HG03108 (cell line): Measurements from ENCODE around the gene PCDHGA8.
"Not testable (repeated sequence)": the region's sequence is repeated elsewhere in the genome, so short reads cannot be mapped to it uniquely, and the experiment has no call there.

Source experiments
- ATAC-seq: cut with Tn5 transposase; IDR thresholded peaks from one replicate; pipeline ENCODE4 v1.9.1; 2021; ENCODE audit warnings: moderate library complexity; ENCODE audit not compliant: unreplicated experiment

The PCDHGA8 gene

DNA sequence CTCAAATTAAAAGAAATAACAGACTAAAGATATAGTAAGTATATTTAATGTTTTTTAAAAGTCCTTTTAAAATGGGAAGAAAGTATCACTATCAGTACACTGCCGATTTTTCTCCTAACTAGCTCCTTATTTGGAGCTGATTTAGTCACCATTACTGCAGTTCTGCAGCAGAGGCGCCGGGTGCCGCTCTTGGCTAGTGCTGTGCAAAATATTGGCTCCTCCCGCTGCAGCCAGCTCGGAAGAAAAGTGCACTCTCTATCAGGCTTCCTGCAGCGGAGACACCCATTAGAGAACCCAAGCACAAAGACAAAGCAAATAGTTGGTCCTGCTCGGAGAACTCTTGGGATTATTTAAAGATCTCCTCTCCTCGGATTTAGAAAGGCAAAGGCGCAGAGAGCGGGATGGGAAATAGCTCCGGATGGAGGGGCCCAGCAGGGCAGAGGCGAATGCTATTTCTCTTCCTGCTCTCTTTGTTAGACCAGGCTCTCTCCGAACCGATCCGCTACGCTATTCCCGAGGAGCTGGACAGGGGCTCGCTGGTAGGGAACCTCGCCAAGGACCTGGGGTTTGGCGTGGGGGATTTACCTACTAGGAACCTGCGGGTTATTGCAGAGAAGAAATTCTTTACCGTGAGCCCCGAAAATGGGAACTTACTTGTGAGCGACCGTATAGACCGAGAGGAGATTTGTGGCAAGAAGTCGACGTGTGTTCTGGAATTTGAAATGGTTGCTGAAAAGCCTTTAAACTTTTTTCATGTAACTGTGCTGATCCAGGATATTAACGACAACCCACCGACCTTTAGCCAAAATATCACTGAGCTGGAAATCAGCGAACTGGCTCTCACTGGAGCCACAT lies 22.2 kb upstream of the PCDHGA8 start, which contains the start of gene PCDHGB3:
PCDHGB3 (plus strand) TSS at position 249 of the 855 bp plus-strand sequence; CDS start at position 402, 153 bp downstream.
- ATAC-seq = peak; percentile 82

DNA sequence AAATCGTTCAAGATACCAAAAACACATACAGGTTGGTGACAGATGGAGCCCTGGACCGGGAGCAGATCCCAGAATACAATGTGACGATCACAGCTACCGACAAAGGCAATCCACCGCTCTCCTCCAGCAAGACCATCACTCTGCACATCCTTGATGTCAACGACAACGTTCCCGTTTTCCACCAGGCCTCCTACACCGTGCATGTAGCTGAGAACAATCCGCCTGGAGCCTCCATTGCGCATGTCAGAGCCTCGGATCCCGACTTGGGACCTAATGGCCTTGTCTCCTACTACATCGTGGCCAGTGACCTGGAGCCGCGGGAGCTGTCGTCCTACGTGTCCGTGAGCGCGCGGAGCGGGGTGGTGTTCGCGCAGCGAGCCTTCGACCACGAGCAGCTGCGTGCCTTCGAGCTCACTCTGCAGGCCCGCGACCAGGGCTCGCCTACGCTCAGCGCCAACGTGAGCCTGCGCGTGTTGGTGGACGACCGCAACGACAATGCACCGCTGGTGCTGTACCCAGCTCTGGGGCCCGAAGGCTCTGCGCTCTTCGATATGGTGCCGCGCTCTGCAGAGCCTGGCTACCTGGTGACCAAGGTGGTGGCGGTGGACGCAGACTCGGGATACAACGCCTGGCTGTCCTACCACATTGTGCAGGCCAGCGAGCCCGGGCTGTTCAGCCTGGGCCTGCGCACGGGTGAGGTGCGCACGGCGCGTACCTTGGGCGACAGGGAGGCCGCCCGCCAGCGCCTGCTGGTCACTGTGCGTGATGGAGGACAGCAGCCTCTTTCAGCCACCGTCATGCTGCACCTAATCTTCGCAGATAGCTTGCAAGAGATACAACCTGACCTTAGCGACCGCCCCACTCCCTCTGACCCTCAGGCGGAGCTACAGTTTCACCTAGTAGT lies 20.6 kb upstream of the PCDHGA8 start:
- ATAC-seq = no peak

DNA sequence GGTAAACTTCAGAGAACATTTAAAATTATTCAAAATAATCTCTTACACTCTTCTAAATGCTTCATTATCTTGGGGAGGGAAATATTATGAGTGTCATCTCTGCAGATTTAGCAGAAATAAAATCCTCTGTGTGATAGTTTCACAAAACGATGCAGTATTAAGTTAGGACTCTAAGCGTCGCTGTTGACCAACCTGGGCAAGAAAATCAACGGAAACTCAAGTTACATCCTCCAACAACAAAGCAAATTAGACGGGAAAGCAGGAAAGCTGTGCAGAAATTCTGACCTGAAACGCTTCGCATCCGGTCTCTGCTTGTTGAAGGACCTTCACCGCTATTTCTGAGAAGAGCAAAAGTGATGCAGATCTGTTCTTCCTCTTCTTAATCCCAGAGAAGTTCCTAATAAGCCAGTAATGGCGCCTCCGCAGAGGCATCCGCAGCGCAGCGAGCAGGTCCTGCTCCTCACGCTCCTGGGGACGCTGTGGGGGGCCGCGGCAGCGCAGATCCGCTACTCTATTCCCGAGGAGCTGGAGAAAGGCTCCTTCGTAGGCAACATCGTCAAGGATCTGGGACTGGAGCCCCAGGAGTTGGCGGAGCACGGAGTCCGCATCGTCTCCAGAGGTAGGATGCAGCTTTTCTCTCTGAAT lies 18.6 kb upstream of the PCDHGA8 start, which contains the start of gene PCDHGA6:
PCDHGA6 (plus strand) TSS at position 219 of the 645 bp plus-strand sequence; CDS start at position 412, 193 bp downstream.
- no peak for ATAC-seq

DNA sequence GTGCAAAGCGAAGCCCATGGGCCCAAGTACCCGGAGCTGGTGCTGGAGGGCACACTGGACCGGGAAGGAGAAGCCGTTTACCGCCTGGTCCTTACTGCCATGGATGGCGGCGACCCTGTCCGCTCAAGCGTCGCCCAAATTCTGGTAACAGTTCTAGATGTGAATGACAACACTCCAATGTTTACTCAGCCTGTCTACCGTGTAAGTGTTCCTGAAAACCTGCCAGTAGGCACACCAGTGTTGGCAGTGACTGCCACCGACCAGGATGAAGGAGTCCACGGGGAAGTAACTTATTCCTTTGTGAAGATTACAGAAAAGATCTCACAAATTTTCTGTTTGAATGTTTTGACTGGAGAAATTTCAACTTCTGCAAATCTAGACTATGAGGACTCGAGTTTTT lies 17.8 kb upstream of the PCDHGA8 start:
- no peak for ATAC-seq

DNA sequence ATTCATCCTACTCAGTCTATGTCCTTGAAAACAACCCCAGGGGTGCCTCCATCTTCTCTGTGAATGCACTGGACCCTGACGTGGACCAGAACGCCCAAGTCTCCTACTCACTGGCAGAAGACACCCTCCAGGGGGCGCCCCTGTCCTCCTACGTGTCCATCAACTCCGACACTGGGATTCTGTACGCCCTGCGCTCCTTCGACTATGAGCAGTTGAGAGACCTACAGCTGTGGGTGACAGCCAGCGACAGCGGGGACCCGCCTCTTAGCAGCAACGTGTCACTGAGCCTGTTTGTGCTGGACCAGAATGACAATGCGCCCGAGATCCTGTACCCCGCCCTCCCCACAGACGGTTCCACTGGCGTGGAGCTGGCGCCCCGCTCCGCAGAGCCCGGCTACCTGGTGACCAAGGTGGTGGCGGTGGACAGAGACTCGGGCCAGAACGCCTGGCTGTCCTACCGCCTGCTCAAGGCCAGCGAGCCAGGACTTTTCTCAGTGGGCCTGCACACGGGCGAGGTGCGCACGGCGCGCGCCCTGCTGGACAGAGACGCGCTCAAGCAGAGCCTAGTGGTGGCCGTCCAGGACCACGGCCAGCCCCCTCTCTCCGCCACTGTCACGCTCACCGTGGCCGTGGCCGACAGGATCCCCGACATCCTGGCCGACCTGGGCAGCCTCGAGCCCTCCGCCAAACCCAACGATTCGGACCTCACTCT lies 16.8 kb upstream of the PCDHGA8 start:
- ATAC-seq = not testable (repeated sequence)

DNA sequence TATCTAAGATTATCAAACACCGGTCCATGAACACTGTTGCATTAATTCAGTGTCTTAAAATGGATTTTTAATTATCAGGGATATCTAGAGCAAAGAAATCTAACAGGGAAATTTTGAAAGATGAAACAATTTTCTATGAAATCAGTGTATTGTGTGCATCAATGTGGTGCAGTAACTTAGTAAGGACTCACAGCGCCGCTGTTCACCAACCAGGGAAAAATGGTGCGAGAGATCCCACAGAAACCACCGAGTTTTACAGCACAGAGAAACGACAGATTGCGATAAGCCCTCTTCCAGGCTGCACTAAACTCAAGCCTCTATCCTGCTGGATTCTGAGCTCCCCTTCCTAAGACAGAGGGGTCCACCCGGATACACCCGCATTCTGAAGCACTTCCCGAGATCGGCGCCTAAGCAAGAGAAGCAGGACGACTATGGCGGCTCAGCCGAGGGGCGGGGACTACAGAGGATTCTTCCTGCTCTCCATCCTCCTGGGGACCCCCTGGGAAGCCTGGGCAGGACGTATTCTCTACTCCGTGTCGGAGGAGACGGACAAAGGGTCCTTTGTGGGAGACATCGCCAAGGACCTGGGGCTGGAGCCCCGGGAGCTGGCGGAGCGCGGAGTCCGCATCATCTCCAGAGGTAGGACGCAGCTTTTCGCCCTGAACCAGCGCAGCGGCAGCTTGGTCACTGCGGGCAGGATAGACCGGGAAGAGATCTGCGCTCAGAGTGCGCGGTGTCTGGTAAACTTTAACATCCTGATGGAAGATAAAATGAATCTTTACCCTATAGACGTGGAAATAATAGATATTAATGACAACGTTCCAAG lies 9.8 kb upstream of the PCDHGA8 start, which contains the start of gene PCDHGA7:
PCDHGA7 (plus strand) TSS at position 274 of the 826 bp plus-strand sequence; CDS start at position 432, 158 bp downstream.
- ATAC-seq = no peak

DNA sequence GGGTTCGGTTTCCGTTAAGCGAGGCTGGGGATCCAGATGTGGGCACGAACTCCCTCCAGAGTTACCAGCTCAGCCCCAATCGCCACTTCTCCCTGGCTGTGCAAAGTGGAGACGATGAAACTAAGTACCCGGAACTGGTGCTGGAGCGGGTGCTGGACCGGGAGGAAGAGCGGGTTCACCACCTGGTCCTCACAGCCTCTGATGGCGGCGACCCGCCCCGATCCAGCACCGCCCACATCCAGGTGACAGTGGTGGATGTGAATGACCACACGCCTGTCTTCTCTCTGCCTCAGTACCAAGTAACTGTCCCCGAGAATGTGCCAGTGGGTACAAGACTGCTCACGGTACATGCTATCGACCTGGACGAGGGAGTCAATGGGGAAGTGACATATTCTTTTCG lies 9.1 kb upstream of the PCDHGA8 start:
- no peak for ATAC-seq

DNA sequence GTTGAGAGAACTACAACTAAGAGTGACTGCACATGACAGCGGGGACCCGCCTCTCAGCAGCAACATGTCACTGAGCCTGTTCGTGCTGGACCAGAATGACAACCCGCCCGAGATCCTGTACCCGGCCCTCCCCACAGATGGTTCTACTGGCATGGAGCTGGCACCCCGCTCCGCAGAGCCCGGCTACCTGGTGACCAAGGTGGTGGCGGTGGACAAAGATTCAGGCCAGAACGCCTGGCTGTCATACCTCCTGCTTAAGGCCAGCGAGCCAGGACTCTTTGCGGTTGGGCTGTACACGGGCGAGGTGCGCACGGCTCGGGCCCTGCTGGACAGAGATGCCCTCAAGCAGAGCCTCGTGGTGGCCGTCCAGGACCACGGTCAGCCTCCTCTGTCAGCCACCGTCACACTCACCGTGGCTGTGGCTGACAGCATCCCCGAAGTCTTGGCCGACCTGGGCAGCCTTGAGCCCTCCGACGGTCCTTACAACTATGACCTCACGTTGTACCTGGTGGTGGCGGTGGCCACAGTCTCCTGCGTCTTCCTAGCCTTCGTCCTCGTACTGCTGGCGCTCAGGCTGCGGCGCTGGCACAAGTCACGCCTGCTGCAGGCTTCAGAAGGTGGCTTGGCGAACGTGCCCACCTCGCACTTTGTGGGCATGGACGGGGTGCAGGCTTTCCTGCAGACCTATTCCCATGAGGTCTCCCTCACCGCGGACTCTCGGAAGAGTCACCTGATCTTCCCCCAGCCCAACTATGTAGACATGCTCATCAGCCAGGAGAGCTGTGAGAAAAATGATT lies 7.8 kb upstream of the PCDHGA8 start:
- no peak for ATAC-seq

DNA sequence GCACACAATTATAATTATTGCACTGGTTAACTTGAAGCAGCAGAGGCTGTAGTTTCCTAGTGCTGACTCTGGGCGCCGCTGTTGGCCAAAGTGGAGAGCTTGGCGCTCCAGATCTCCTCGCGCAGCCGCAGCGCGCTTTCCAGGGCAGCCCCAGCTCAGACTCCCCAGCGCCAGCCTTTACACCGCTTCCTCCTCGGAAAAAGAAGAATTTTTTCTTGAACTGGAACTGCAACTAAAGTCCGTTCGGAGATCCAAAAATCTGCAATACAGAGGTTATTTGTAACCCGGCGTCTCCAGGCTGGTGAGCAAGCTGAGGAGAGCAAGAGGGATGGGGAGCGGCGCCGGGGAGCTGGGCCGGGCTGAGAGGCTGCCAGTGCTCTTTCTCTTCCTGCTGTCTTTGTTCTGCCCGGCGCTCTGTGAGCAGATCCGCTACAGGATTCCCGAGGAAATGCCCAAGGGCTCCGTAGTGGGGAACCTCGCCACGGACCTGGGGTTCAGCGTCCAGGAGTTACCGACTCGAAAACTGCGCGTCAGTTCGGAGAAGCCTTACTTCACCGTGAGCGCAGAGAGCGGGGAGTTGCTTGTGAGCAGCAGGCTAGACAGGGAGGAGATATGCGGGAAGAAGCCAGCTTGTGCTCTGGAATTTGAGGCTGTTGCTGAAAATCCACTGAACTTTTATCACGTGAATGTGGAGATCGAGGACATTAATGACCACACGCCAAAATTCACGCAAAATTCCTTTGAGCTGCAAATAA lies 4.7 kb upstream of the PCDHGA8 start, which contains the start of gene PCDHGB4:
PCDHGB4 (plus strand) TSS at position 142 of the 755 bp plus-strand sequence; CDS start at position 329, 187 bp downstream.
- ATAC-seq = not testable (repeated sequence)

DNA sequence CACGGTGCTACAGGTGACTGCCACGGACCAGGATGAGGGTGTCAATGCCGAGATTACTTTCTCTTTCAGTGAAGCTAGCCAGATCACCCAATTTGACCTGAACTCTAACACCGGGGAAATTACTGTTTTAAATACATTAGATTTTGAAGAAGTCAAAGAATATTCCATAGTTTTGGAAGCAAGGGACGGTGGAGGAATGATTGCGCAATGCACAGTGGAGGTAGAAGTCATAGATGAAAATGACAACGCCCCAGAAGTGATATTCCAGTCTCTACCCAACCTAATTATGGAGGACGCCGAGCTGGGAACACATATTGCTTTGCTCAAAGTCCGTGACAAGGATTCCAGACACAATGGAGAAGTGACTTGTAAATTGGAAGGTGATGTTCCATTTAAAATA lies 3.8 kb upstream of the PCDHGA8 start:
- ATAC-seq = no peak

DNA sequence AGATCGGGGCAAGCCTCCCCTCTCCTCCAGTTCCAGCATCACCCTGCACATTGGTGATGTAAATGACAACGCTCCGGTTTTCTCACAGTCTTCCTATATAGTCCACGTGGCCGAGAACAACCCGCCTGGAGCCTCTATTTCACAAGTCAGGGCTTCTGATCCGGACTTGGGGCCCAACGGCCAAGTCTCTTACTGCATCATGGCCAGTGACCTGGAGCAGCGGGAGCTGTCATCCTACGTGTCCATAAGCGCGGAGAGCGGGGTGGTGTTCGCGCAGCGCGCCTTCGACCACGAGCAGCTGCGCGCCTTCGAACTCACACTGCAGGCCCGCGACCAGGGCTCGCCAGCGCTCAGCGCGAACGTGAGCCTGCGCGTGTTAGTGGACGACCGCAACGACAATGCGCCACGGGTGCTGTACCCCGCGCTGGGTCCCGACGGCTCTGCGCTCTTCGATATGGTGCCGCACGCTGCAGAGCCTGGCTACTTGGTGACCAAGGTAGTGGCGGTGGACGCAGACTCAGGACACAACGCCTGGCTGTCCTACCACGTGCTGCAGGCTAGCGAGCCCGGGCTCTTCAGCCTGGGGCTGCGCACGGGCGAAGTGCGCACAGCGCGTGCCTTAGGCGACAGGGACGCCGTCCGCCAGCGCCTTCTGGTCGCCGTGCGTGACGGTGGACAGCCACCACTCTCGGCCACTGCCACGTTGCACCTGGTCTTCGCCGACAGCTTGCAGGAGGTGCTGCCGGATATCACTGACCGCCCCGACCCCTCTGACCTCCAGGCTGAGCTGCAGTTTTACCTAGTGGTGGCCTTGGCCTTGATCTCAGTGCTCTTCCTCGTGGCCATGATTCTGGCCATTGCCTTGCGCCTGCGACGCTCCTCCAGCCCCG lies 3.0 kb upstream of the PCDHGA8 start:
- no peak for ATAC-seq

DNA sequence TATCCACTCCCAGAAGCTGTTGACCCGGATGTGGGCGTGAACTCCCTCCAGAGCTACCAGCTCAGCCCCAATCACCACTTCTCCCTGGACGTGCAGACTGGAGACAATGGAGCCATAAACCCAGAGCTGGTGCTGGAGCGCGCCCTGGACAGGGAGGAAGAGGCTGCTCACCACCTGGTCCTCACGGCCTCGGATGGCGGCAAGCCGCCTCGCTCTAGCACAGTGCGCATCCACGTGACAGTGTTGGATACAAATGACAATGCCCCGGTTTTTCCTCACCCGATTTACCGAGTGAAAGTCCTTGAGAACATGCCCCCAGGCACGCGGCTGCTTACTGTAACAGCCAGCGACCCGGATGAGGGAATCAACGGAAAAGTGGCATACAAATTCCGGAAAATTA lies 834 bp downstream of the PCDHGA8 start:
- ATAC-seq = no peak

DNA sequence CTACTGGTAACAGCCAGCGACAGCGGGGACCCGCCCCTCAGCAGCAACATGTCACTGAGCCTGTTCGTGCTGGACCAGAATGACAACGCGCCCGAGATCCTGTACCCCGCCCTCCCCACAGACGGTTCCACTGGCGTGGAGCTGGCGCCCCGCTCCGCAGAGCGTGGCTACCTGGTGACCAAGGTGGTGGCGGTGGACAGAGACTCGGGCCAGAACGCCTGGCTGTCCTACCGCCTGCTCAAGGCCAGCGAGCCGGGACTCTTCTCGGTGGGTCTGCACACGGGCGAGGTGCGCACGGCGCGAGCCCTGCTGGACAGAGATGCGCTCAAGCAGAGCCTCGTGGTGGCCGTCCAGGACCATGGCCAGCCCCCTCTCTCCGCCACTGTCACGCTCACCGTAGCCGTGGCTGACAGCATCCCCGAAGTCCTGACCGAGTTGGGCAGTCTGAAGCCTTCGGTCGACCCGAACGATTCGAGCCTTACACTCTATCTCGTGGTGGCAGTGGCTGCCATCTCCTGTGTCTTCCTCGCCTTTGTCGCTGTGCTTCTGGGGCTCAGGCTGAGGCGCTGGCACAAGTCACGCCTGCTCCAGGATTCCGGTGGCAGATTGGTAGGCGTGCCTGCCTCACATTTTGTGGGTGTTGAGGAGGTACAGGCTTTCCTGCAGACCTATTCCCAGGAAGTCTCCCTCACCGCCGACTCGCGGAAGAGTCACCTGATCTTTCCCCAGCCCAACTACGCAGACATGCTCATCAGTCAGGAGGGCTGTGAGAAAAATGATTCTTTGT lies 2.2 kb downstream of the PCDHGA8 start:
- not testable (repeated sequence) for ATAC-seq

DNA sequence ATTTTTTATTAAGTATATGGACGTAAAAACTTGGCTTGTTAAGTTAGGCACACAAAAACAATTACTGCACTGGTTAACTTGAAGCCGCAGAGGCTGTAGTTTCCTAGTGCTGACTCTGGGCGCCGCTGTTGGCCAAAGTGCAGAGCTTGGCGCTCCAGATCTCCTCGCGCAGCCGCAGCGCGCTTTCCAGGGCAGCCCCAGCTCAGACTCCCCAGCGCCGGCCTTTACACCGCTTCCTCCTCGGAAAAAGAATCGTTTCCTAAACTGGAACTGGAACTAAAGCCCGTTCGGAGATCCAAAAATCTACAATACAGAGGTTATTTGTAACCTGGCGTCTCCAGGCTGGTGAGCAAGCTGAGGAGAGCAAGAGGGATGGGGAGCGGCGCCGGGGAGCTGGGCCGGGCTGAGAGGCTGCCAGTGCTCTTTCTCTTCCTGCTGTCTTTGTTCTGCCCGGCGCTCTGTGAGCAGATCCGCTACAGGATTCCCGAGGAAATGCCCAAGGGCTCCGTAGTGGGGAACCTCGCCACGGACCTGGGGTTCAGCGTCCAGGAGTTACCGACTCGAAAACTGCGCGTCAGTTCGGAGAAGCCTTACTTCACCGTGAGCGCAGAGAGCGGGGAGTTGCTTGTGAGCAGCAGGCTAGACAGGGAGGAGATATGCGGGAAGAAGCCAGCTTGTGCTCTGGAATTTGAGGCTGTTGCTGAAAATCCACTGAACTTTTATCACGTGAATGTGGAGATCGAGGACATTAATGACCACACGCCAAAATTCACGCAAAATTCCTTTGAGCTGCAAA lies 5.5 kb downstream of the PCDHGA8 start, which contains the start of gene PCDHGB5:
PCDHGB5 (plus strand) TSS at position 192 of the 796 bp plus-strand sequence; CDS start at position 373, 181 bp downstream.
- peak; percentile 84 for ATAC-seq

DNA sequence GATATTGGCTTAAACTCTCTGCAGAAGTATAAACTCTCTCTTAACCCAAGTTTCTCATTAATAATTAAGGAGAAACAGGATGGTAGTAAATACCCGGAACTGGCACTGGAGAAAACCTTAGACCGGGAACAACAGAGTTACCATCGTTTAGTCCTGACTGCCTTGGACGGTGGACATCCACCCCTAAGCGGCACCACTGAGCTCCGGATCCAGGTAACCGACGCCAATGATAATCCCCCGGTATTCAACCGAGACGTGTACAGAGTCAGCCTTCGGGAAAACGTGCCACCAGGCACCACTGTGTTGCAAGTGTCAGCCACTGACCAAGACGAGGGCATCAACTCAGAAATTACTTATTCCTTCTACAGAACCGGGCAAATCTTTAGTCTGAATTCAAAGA lies 6.2 kb downstream of the PCDHGA8 start:
- no peak for ATAC-seq
